Astrocyte (in vitro differentiated cells and primary cell): Measurements from ENCODE around the gene JTB.

Experiments
- EZH2 ChIP-seq: IDR thresholded peaks from 2 replicates; pipeline ENCODE4 v1.6.1; 2012; ENCODE audit warnings: mild to moderate bottlenecking, low read length, inconsistent platforms; ENCODE audit not compliant: insufficient read depth
- TF ChIP-seq, protein P1 (sequence below): IDR thresholded peaks from 2 replicates; pipeline ENCODE4 v1.5.1; 2011; ENCODE audit warnings: low read depth, mild to moderate bottlenecking, inconsistent platforms, low read length, moderate library complexity; ENCODE audit not compliant: insufficient read depth

DNA sequence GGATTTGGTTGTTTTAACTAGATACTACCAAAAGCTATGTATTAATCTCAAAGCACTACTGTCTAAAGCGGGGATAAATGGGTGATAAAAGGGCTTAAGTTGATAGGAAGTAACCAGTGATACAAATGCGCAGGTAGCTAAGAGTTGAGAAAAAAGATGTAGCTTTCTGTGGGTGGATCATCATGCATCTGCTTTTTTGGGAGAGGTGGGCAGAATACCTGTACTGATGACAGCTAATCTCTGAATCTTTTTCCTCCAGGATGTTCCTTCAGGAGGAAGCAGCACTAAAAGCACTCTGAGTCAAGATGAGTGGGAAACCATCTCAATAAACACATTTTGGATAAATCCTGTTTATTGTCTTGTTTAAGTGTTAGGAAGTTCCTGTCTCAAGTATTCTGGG, 14.3 kb upstream of the JTB start:
- TF ChIP-seq, protein P1, sequence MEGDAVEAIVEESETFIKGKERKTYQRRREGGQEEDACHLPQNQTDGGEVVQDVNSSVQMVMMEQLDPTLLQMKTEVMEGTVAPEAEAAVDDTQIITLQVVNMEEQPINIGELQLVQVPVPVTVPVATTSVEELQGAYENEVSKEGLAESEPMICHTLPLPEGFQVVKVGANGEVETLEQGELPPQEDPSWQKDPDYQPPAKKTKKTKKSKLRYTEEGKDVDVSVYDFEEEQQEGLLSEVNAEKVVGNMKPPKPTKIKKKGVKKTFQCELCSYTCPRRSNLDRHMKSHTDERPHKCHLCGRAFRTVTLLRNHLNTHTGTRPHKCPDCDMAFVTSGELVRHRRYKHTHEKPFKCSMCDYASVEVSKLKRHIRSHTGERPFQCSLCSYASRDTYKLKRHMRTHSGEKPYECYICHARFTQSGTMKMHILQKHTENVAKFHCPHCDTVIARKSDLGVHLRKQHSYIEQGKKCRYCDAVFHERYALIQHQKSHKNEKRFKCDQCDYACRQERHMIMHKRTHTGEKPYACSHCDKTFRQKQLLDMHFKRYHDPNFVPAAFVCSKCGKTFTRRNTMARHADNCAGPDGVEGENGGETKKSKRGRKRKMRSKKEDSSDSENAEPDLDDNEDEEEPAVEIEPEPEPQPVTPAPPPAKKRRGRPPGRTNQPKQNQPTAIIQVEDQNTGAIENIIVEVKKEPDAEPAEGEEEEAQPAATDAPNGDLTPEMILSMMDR, result no peak
- TF ChIP-seq EZH2, result no peak
